HEK293 (cell line): ENCODE measurements around the gene NUCKS1.

Source experiments
- CTCF ChIP-seq: fragments of 450-650 bp; formaldehyde crosslinking; IDR thresholded peaks from 2 replicates; pipeline ENCODE4 v1.5.1; 2016; ENCODE audit warnings: missing biosample characterization, missing genetic modification characterization
- TSHZ1 ChIP-seq: fragments of 450-650 bp; formaldehyde crosslinking; IDR thresholded peaks from 2 replicates; pipeline ENCODE4 v1.5.1; 2016; ENCODE audit warnings: missing biosample characterization, missing genetic modification characterization, borderline replicate concordance
- WT1 ChIP-seq: fragments of 450-650 bp; formaldehyde crosslinking; IDR thresholded peaks from 2 replicates; pipeline ENCODE4 v1.5.1; 2016; ENCODE audit warnings: missing biosample characterization, missing genetic modification characterization
- ZNF2 ChIP-seq: fragments of 450-650 bp; formaldehyde crosslinking; IDR thresholded peaks from 2 replicates; pipeline ENCODE4 v1.5.1; 2016; ENCODE audit warnings: missing biosample characterization, missing genetic modification characterization
- ZNF416 ChIP-seq: fragments of 450-650 bp; formaldehyde crosslinking; IDR thresholded peaks from 2 replicates; pipeline ENCODE4 v1.5.1; 2016; ENCODE audit warnings: missing biosample characterization, missing genetic modification characterization
- ZNF48 ChIP-seq: fragments of 450-650 bp; formaldehyde crosslinking; IDR thresholded peaks from 2 replicates; pipeline ENCODE4 v1.5.1; 2016; ENCODE audit warnings: missing biosample characterization, missing genetic modification characterization
- ZNF510 ChIP-seq: fragments of 450-650 bp; formaldehyde crosslinking; IDR thresholded peaks from 2 replicates; pipeline ENCODE4 v1.5.1; 2018; ENCODE audit warnings: mild to moderate bottlenecking, missing genetic modification characterization, missing biosample characterization; ENCODE audit not compliant: insufficient replicate concordance
- ZNF600 ChIP-seq: fragments of 450-650 bp; formaldehyde crosslinking; IDR thresholded peaks from 2 replicates; pipeline ENCODE4 v1.5.1; 2016; ENCODE audit warnings: missing biosample characterization, missing genetic modification characterization
- ZNF76 ChIP-seq: fragments of 450-650 bp; formaldehyde crosslinking; IDR thresholded peaks from 2 replicates; pipeline ENCODE4; 2016; ENCODE audit warnings: low read depth, missing biosample characterization, missing genetic modification characterization, borderline replicate concordance

GRCh38 chr1:205726619-205727125 lies 23.3 kb downstream of the NUCKS1 start:
- TF ChIP-seq ZNF510 (no peak), TSHZ1 (tag by site-specific recombination) (no peak), CTCF (no peak), WT1 (tag by site-specific recombination) (no peak), ZNF48 (tag by site-specific recombination) (no peak), ZNF76 (tag by site-specific recombination) (no peak), ZNF416 (no peak), ZNF2 (tag by site-specific recombination) (no peak), ZNF600 (tag by site-specific recombination) (no peak)
